Measurements from ENCODE around the gene TNFAIP6. TPM values are rescaled to one million over a fixed set of nuclear protein-coding genes. Genes with fewer than 3 reads are reported as not detected.
A peak's percentile ranks its signal among the peaks of the same experiment; 100 is the strongest.
"Not testable (repeated sequence)": the region's sequence is repeated elsewhere in the genome, so short reads cannot be mapped to it uniquely, and the experiment has no call there.

TNFAIP6 gene
- total RNA-seq, 1 donor from 2014 or later: not detected

DNA sequence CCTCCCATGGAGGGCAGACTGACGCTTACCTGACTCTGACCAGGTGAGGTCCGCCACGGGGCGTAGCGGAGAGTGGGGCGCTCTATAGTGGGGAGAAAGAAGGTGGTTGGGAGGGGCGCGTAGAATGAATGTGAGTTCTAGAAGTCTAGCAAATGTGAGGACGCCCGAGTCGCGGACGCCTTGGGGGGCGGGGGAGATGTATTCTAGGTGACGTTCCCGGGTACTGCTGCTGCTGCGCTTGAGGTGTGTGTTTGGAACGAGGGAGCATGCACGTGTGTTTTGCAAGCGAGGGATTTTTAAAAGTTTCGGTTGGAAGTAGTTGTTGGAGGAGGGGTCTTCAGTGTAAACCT, 53.1 kb downstream of the TNFAIP6 start:
- peak; percentile 52 for ATAC-seq
- no peak for DNase-seq (ENCODE audit: low spot score)

DNA sequence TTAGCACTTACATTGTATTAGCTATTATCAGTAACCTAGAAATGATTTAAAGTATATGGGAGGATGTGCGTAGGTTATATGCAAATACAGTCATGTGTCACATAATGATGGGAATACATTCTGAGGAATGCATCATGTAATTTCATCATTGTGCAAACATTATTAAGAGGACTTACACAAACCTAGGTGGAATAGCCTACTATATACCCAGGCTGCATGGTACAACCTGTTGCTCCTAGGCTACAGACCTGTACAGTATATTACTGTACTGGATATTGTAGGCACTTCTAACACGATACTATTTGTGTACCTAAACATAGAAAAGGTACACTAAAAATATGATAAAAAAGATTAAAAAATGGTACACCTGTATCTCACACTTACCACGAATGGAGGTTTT, 60.3 kb downstream of the TNFAIP6 start:
- ATAC-seq: no peak
- DNase-seq (ENCODE audit: low spot score): no peak

DNA sequence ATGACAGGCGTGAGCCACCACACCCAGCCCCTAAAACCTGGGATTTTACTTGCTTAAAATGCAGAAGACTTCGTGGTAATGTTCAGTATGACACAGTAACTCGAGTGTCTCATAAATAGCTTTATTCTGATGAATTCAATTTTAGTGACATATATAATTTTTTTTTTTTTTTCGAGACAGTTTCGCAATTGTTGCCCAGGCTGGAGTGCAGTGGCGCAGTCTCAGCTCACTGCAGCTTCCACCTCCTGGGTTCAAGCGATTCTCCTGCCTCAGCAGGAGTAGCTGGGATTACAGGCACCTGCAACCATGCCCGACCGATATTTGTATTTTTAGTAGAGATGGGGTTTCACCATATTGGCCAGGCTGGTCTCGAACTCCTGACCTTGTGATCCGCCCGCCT, 64.3 kb downstream of the TNFAIP6 start:
- DNase-seq (ENCODE audit: low spot score); ATAC-seq: not testable (repeated sequence)

DNA sequence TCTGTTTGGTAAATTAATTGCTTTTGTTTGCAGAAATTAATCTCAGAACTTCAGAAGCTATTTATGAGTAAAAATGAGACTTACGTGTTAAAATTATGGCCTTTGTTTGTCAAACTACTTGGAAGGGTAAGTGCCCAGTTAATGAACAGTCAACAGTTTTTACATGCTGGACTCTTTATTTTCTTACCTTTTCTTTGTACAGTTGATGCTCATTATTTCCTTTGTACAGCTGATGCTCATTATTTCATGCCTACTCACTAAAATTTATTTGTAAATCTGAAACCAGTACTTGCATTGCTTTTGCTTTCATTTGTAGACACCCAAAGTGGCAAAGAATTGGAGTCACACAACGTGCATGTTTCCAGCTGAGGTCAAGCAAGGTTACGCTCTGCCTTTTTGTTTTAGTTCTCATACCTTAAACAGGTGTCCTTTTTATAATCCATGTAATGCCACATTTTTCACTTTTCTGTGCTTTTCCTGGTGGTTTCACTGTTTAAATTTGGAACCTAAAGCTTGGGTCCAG, 65.6 kb downstream of the TNFAIP6 start:
- no peak for ATAC-seq
- DNase-seq (ENCODE audit: low spot score): no peak

DNA sequence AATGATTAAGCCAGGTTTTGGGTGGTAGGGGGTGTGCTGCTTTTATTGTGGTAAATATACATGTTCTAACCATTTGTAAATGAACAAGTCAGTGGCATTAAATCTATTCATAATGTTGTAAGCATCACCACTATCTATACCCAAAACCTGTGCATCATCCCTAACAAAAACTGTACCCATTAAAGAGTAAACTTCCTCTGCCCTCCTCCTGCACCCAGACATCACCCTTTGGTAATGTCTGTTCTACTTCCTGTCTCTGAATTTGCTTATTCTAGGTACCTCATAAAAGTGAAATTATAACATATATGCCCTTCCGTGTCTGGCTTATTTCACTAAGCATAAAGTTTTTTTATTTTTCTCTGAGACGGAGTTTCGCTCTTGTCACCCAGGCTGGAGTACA, 66.4 kb downstream of the TNFAIP6 start:
- no peak for DNase-seq (ENCODE audit: low spot score)
- no peak for ATAC-seq

Other genes starting within 250 kb of the TNFAIP6 start
- gene RBM43, start 95.7 kb upstream of the TNFAIP6 start, total RNA-seq: 3.4 TPM
- 6.6 TPM for gene NMI, start 67.9 kb upstream of the TNFAIP6 start, total RNA-seq
- gene RIF1, start 52.3 kb downstream of the TNFAIP6 start, total RNA-seq: 12.1 TPM